Naive thymus-derived CD8-positive, alpha-beta T cell (primary cell): ENCODE measurements around the gene GMEB2. TPM values are rescaled to one million over a fixed set of nuclear protein-coding genes. Genes with fewer than 3 reads are reported as not detected.
A peak's percentile ranks its signal among the peaks of the same experiment; 100 is the strongest.
"Not testable (repeated sequence)": the region's sequence is repeated elsewhere in the genome, so short reads cannot be mapped to it uniquely, and the experiment has no call there.

ENCODE experiments used
- ATAC-seq, 2 donors: fragments of 150-1000 bp; cut with Tn5 transposase in 1 of 2; sonication (Bioruptor Pico), chemical (Tn5 transposase) in 1 of 2; 1 replicate in 1 of 2; 2 replicates in 1 of 2; pipeline ENCODE4 v1.10.0; 2021; ENCODE audit warnings: mild to moderate bottlenecking in 2 of 2, moderate library complexity in 2 of 2
- POLR2A ChIA-PET: fragments of 350-600 bp; sonication (Branson Sonifier 250); formaldehyde crosslinking; loops from one replicate; lab custom pipeline; 2021; ENCODE audit warnings: antibody characterized with exemption; lab: Charles Lee
- DNase-seq, 10 donors: peaks; one replicate each; pipeline versions ENCODE4 v3.0.0 to v3.0.0-alpha.2; 2020 to 2022
- H3K27ac Mint-ChIP-seq, 10 donors: one replicate each; pipeline ENCODE4 v1.8.0; 2020 to 2022; ENCODE audit warnings: mild to moderate bottlenecking in 10 of 10, mixed read lengths in 10 of 10, moderate library complexity in 4 of 10, inconsistent platforms in 1 of 10
- H3K27me3 Mint-ChIP-seq, 5 donors: one replicate each; pipeline ENCODE4 v1.8.0; 2021 to 2022; ENCODE audit warnings: mixed read lengths in 5 of 5
- H3K36me3 Mint-ChIP-seq, 3 donors: one replicate each; pipeline ENCODE4 v1.8.0; 2020 to 2022; ENCODE audit warnings: mixed read lengths in 3 of 3, mild to moderate bottlenecking in 2 of 3, inconsistent platforms in 1 of 3
- H3K4me1 Mint-ChIP-seq, 4 donors: one replicate each; pipeline ENCODE4 v1.8.0; 2021 to 2022; ENCODE audit warnings: mixed read lengths in 4 of 4
- H3K4me3 Mint-ChIP-seq, 10 donors: one replicate each; pipeline ENCODE4 v1.8.0; 2020 to 2022; ENCODE audit warnings: mild to moderate bottlenecking in 10 of 10, mixed read lengths in 10 of 10, moderate library complexity in 6 of 10, inconsistent platforms in 1 of 10
- H3K9me3 Mint-ChIP-seq, 9 donors: one replicate each; pipeline ENCODE4 v1.8.0; 2020 to 2022; ENCODE audit warnings: mixed read lengths in 9 of 9, mild to moderate bottlenecking in 3 of 9, inconsistent platforms in 1 of 9, moderate library complexity in 1 of 9
- polyA plus RNA-seq, 3 donors: library from polyadenylated mRNA; unstranded; fragments of 300-500 nt; fragmentation: Illumina TruSeq; gene quantifications; one replicate each; pipeline ENCODE4 v1.2.3, GENCODE V29; 2021
- total RNA-seq, 8 experiments: library from RNA in 2 of 8; stranded (reverse) in 2 of 8; gene quantifications; one replicate each; pipeline ENCODE4 v1.2.3 and lab custom pipeline; 2021 to 2026

Gene GMEB2, protein sequence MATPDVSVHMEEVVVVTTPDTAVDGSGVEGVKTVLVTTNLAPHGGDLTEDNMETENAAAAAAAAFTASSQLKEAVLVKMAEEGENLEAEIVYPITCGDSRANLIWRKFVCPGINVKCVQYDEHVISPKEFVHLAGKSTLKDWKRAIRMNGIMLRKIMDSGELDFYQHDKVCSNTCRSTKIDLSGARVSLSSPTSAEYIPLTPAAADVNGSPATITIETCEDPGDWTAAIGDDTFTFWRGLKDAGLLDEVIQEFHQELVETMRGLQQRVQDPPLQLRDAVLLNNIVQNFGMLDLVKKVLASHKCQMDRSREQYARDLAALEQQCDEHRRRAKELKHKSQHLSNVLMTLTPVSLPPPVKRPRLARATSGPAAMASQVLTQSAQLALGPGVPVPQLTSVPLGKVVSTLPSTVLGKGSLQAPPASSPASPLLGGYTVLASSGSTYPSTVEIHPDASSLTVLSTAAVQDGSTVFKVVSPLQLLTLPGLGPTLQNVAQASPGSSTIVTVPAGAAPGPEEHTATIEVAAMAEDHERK
- 10 to 100 TPM; 26.1 to 26.6 TPM for total RNA-seq
- polyA plus RNA-seq: 10 to 100 TPM in 1 of 3 donors, 1 to 10 TPM in 2; 6.2 to 16.3 (median 6.8) TPM
- 42.0 to 74.3 (median 47.8) reads per million in 6 experiments for total RNA-seq (lab: John Stamatoyannopoulos, UW)

DNA sequence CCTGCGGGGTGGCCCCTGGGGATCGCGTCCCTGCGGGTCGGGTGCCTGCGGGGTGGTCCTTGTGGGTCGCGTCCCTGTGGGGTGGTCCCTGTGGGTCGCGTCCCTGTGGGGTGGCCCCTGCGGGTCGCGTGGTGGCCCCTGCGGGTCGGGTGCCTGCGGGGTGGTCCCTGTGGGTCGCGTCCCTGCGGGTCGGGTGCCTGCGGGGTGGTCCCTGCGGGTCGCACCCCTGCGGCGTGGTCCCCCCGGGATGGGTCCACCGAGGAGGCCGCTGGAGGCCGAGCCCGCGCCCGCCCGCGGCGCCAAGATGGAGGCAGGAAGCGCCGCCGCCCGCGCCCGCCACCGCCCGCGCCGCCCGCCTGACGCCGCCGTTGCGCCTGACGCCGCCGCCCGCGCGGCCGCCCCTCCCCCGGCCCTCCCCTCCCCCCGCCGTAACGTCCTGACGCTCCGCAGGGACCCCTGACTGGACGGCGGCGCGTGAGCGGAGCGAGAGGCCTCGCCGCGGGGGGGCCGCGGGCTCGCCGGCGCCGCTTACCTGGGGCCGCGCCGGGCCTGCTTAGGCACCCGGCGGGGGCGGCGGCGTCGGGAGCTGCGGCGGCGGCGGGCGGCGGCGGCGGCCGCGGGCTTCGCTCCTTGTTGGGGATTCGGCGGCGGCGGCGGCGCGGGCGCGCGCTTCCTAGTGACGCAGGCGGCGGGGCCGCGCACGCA lies at the start of gene GMEB2:
Gene GMEB2, minus strand, starts transcription at position 678 of the 705 bp plus-strand sequence. CDS start 7,704 bp downstream, outside the sequence.
- ATAC-seq: peak; percentile 45 to 56
- Mint-ChIP-seq H3K4me3 (peak within 1 kb of the TSS; percentile 91 to 99 (median 98)), H3K27me3 (no peaks in the 10 kb centered on the region), H3K36me3 (peaks cover 6 to 24% (median 12%) of the 10 kb centered on the region in 3 donors), H3K27ac (peak within 1 kb of the TSS; percentile 91 to 99 (median 98)), H3K4me1 (peaks cover 16 to 59% (median 47%) of the 10 kb centered on the region in 4 donors), H3K9me3 (no peaks in the 10 kb centered on the region)
- POLR2A ChIA-PET: interaction anchor here (0.6 to 13.5 kb wide), 28 partner anchors 8 to 672 kb away, joined by 3 to 740 read pairs (median 4); partner anchors contain the start of genes ARFRP1, LIME1, OPRL1 and PPDPF
- DNase-seq: peak in 2 of 10 donors; percentile 36 to 69

DNA sequence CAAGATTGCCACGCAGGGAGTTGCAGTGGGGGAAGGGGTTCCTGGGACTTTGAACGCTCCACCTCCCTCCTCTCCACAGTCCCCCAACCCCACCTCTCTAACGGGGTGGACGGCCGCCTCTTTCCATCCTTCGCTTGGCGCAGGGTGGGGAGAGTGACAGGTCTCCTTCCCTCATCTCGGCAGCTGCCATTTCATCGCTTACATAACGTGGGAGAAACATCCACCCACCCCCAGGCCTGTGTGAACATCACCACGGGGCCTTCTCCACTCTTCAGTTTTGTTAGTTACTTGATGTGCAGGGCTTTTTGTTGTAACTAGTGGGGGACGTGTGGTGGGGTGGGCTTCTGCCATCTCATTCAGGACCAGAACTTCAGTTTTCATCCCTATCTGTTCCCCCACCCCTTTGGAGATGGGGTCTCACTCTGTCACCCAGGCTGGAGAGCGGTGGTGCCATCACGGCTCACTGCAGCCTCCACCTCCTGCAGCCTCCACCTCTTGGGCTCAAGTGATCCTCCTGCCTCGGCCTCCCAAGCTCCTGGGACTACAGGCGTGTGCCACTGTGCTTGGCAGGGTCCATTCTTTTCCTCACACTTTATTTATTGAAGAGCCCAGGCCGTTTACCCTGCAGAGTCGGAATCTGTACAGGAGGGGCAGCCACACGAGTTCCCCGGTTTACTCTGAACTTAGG lies 48.9 kb upstream of the GMEB2 start:
- Mint-ChIP-seq H3K27ac (peak overlapping the region in 1 of 10 donors; percentile 70), H3K4me3 (no peak overlapping the region), H3K36me3 (peaks cover 0 to 15% (median 2%) of the 10 kb centered on the region in 3 donors), H3K4me1 (peaks cover 0 to 1% (median 0%) of the 10 kb centered on the region in 4 donors), H3K27me3 (peaks cover 0 to 1% (median 0%) of the 10 kb centered on the region in 5 donors), H3K9me3 (no peaks in the 10 kb centered on the region)
- POLR2A ChIA-PET: interaction anchor here (1.0 kb wide), 1 partner anchor 23 kb away, joined by 3 read pairs; no protein-coding TSS in a partner anchor
- no peak for ATAC-seq
- no peak for DNase-seq

DNA sequence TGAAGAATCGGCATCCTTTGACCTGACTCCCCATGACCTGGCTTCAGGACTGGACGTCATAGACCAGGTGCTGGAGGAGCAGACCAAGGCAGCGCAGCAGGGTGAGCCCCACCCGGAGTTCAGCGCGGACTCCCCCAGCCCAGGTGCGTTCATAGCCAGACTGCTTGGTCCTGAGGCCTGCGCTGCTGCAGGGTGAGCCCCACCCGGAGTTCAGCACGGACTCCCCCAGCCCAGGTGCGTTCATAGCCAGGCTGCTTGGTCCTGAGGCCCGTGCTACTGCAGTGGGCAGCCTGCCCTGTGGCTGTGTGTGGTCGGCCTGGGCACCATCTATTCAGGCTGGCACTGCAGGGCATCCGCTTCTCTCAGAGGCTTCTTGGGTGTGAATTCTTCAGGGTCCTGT lies 47.0 kb upstream of the GMEB2 start:
- Mint-ChIP-seq H3K9me3 (no peaks in the 10 kb centered on the region), H3K27me3 (peaks cover 0 to 1% (median 0%) of the 10 kb centered on the region in 5 donors)

DNA sequence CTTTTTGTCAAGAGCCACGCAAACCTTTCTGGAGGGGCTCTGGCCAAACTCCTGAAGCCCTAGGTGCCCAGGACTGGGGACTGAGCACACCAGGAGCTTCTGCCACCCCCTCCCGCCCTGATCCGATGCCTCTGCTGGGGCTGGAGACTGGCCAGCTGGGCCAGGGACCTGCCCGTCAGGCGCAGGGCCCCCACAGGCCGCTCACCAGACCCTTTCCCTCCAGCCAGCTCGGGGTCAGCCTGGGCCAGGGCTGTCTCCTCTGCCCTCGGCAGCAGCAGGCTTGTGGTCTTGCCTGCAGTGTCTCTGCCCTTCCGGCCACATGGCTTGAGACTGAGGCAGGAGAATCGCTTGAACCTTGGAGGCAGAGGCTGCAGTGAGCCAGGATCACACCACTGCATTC lies 45.8 kb upstream of the GMEB2 start:
- DNase-seq: no peak
- ATAC-seq: no peak
- Mint-ChIP-seq H3K9me3 (no peaks in the 10 kb centered on the region), H3K36me3 (peaks cover 0 to 27% (median 6%) of the 10 kb centered on the region in 3 donors), H3K4me1 (peaks cover 0 to 6% (median 0%) of the 10 kb centered on the region in 4 donors), H3K27ac (no peak overlapping the region), H3K4me3 (no peak overlapping the region), H3K27me3 (no peaks in the 10 kb centered on the region)
- POLR2A ChIA-PET: interaction anchor here (0.6 kb wide), 2 partner anchors 9 to 176 kb away, joined by 3 to 11 read pairs; no protein-coding TSS in a partner anchor

More for the DNA sequence above, 47.0 kb upstream of the GMEB2 start:
- Mint-ChIP-seq H3K4me1 (no peaks in the 10 kb centered on the region), H3K27ac (no peak overlapping the region), H3K36me3 (peaks cover 0 to 18% (median 2%) of the 10 kb centered on the region in 3 donors), H3K4me3 (no peak overlapping the region)
- no peak for ATAC-seq
- POLR2A ChIA-PET: no interaction called here
- no peak for DNase-seq

DNA sequence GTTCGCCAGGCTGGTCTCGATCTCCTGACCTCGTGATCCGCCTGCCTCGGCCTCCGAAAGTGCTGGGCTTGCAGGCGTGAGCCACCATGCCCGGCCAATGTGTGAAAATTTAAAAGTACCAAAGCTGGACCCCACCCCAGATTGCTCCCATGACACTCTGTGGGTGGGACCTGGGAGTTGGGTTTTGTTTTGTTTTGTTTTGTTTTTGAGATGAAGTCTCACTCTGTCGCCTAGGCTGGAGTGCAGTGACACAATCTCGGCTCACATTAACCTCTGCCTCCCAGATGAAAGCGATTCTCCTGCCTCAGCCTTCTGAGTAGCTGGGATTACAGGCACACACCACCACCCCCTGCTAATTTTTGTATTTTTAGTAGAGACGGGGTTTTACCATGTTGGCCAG lies 44.8 kb upstream of the GMEB2 start:
- H3K4me3 Mint-ChIP-seq, DNase-seq, H3K27ac Mint-ChIP-seq, POLR2A ChIA-PET, H3K9me3 Mint-ChIP-seq, H3K4me1 Mint-ChIP-seq, H3K27me3 Mint-ChIP-seq, ATAC-seq: not testable (repeated sequence)
- peaks cover 0 to 31% (median 6%) of the 10 kb centered on the region in 3 donors for H3K36me3 Mint-ChIP-seq

DNA sequence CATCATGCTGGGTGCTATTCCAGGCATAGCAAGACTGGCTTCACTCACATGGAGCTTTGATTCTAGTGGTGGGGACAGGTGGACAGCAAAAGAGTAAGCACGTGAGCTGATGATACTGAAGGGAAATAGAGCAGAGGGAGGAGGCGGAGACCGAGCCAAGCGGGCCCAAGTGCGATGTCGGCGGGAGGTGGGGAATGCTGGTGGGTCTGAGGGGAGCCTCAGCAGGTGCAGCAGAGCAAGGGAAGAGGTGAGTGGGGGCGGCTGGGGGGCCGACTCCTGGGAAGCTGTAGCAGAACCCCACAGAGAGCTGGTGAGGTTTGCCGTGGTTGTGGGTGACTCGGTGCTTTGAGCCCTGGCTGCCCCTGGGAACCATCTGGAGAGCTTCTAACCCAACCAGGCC lies 41.5 kb upstream of the GMEB2 start:
- Mint-ChIP-seq H3K9me3 (no peaks in the 10 kb centered on the region), H3K4me1 (peaks cover 0 to 6% (median 2%) of the 10 kb centered on the region in 4 donors), H3K4me3 (no peak overlapping the region), H3K27ac (peak overlapping the region in 1 of 10 donors; percentile 89), H3K36me3 (peaks cover 0 to 27% (median 9%) of the 10 kb centered on the region in 3 donors), H3K27me3 (no peaks in the 10 kb centered on the region)
- POLR2A ChIA-PET: interaction anchor here (0.7 to 1.2 kb wide), 3 partner anchors 10 to 147 kb away, joined by 3 to 4 read pairs (median 3); partner anchors contain the start of gene RTEL1
- DNase-seq: no peak
- ATAC-seq: no peak

DNA sequence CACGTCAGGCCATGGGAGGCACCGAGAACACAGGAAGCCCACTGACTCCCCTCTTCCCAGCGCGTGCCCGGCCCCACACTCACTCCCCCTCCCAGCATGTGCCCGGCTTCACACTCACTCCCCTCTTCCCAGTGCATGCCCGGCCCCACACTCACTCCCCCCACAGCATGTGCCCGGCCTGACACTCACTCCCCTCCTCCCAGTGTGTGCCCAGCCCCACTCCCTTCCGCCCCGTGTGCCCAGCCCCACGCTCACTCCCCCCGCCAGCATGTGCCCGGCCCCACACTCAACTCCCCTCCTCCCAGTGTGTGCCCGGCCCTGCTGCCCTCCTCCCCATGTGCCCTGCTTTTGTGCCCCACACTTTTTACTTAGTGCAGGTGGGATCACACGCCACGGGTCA lies 41.0 kb upstream of the GMEB2 start:
- no peaks in the 10 kb centered on the region for H3K27me3 Mint-ChIP-seq
- DNase-seq: no peak
- H3K36me3 Mint-ChIP-seq: peaks cover 0 to 27% (median 9%) of the 10 kb centered on the region in 3 donors
- no peak overlapping the region for H3K4me3 Mint-ChIP-seq
- peaks cover 0 to 6% (median 2%) of the 10 kb centered on the region in 4 donors for H3K4me1 Mint-ChIP-seq
- POLR2A ChIA-PET: interaction anchor here (0.7 kb wide), 1 partner anchor 44 kb away, joined by 3 read pairs; no protein-coding TSS in a partner anchor
- H3K9me3 Mint-ChIP-seq: no peaks in the 10 kb centered on the region
- H3K27ac Mint-ChIP-seq: no peak overlapping the region
- ATAC-seq: no peak

DNA sequence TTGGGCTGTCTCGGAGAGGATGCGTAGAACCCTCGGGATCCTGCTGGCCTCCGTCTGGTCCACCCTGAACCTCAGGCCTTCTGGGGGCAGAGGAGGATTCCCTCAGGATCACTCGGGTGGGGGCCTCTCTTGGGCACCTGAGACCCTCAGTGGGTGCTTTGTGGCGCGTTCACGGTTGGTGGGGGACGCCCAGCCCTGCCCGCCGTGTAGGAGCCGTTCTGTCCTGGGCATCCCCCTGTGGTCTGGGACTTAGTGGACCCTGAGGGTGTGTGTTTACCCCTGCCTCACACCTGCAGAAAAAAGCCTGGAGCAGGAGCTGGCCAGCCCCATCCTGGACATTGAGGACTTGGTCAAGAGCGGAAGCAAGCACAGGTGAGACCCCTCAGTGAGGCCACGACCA lies 38.8 kb upstream of the GMEB2 start:
- Mint-ChIP-seq H3K27me3 (no peaks in the 10 kb centered on the region), H3K4me3 (no peak overlapping the region), H3K27ac (peak overlapping the region in 1 of 10 donors; percentile 56), H3K36me3 (peaks cover 0 to 34% (median 12%) of the 10 kb centered on the region in 3 donors), H3K4me1 (peaks cover 0 to 6% (median 3%) of the 10 kb centered on the region in 4 donors), H3K9me3 (no peaks in the 10 kb centered on the region)
- ATAC-seq: no peak
- POLR2A ChIA-PET: interaction anchor here (1.0 kb wide), 1 partner anchor 7 kb away, joined by 5 read pairs; no protein-coding TSS in a partner anchor
- no peak for DNase-seq

DNA sequence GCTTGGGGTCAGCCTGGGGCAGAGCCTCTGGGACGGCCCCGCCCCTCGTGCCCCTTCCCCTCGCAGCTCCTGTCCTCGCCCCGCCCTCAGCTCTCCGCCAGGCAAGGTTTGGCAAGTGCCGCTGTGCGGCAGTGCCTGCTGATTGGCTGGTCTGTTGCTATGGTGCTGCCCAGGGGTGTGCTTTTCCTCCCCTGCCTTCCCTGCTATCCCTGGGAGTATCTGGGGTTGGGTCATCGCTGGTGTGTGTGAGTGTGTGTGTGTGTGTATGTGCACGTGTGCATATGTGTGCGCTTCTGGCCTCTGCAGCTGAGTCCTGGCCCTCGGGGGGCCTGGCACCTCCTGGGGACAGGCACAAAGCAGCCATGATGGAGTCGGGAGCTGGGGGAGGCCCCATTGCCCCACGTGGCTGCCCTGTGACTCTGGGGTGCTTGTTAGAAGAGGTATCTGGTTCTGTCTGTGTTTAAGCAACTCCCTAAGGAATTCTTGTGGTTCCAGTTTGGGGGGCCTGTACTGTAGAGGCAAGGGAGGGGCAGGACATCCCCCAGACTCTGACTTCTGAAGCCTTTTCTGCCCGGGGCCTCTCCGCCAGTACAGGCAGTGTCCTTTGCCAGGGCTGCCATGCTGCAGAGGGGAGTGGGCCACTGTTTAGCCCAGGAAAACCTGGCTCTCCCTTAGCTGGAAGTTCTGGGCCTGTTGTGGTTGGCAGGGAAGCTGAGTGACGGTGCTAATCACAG lies 38.1 kb upstream of the GMEB2 start:
- Mint-ChIP-seq H3K27ac (no peak overlapping the region), H3K4me3 (no peak overlapping the region), H3K36me3 (peaks cover 0 to 37% (median 12%) of the 10 kb centered on the region in 3 donors), H3K4me1 (peaks cover 0 to 6% (median 5%) of the 10 kb centered on the region in 4 donors), H3K9me3 (no peaks in the 10 kb centered on the region), H3K27me3 (no peaks in the 10 kb centered on the region)
- DNase-seq (no peak), ATAC-seq (no peak)
- POLR2A ChIA-PET: no interaction called here

DNA sequence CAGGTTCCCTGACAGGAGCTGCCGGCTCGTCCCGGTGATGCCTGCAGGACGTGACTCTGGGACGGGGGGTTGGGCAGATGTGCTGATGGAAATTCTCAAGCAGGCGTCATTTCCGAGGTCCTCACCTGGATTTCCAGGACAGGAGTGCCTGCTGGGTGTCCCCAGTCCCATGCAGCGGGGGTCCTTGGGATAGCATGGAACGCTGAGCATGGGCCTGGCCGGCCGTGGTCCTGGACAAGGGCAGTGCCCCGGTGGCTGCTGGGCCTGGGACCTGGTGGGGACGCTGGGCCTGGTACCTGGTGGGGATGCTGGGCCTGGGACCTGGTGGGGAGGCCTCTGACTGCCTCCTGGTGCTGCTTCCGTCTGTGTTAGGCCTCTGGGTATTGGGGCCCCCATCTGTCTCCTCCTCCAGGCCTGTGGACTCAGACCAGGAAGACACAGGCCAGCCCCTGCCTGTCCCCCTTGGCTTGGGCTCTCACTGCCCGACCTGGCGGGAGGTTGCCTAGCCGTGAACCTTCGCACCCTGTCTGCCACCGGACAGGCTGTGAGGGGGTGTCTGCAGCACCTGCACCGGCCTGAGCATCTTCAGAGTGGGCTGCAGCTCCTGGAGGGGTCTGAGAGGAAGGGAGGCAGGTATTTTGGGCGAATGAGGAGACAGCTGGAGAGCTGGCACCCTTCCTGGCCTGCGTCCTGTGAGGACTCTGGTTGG lies 37.4 kb upstream of the GMEB2 start:
- no peaks in the 10 kb centered on the region for H3K9me3 Mint-ChIP-seq
- H3K27ac Mint-ChIP-seq: no peak overlapping the region
- no peak for ATAC-seq
- POLR2A ChIA-PET: no interaction called here
- H3K27me3 Mint-ChIP-seq: no peaks in the 10 kb centered on the region
- H3K4me3 Mint-ChIP-seq: no peak overlapping the region
- H3K4me1 Mint-ChIP-seq: peaks cover 2 to 13% (median 10%) of the 10 kb centered on the region in 4 donors
- peaks cover 0 to 36% (median 13%) of the 10 kb centered on the region in 3 donors for H3K36me3 Mint-ChIP-seq
- DNase-seq: no peak
